ENCODE measurements around the gene ATP6V0A1. TPM values are rescaled to one million over a fixed set of nuclear protein-coding genes. Genes with fewer than 3 reads are reported as not detected.
A peak's percentile ranks its signal among the peaks of the same experiment; 100 is the strongest.

The ATP6V0A1 gene
- total RNA-seq (10 to 100 TPM; 16.1 to 74.8 (median 17.9) TPM), polyA plus RNA-seq (10 to 100 TPM; 10.7 to 16.8 TPM), total RNA-seq (18.4 reads per million, percentile 48 among the genes with 10 or more reads in this experiment)

DNA sequence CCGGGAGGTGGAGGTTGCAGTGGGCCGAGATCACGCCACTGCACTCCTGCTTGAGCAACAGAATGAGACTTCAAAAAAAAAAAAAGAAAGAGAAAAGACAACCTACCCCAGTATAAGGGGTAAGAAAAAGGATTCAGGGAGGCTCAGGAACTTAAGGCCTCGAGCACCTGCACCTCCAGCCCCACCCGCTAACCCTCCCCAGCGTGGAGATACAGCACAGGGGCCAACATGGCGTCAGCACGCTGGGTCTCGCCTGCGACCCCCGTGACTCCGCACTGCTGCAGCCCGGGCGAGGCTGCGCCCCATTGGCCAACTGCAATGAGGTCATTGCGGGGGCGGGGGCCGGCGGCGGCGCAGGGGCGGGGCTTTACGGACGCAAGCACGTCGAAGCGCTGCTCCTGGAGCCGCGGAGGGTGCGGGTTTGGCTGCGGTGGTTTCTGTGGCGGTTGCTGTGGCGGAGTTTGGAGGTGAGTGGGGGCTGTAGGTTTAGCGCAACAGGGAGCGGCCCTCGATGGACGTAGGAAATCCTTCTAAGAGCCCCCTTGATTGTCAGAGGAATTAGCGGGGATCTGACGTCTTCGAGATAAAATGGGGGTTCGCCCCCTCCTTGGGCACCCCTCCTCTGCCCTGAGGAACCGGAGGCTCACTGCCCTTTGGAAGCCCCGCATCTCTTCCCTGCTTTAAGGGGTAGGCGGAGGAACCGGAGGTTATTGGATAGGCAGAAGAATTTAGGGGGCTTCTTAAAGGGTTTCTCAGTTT, at the start of gene ATP6V0A1:
ATP6V0A1 (plus strand) TSS at position 382 of the 759 bp plus-strand sequence. CDS start 2,017 bp downstream, outside the sequence.
- intact Hi-C loops (cut with micrococcal nuclease): loop anchor here (1.0 to 5.0 kb wide), 7 partner anchors 20 to 276 kb away; partner anchors contain the start of genes STAT3 (in 2 of the 2), CAVIN1 (in 1 of the 2) and KCNH4 (in 1 of the 2)
- peak within 1 kb of the TSS; percentile 88 to 97 (median 92) for H3K4me3 Mint-ChIP-seq
- peak; percentile 72 to 91 (median 83) for DNase-seq
- H3K9me3 Mint-ChIP-seq: peaks cover 0 to 2% (median 0%) of the 10 kb centered on the region in 11 donors
- peak within 1 kb of the TSS; percentile 66 for H3K27ac ChIP-seq (ENCODE audit: low read depth, low read length)
- peak within 1 kb of the TSS; percentile 68 to 95 (median 92) for H3K27ac Mint-ChIP-seq
- peaks cover 0 to 14% (median 9%) of the 10 kb centered on the region in 5 donors for H3K36me3 Mint-ChIP-seq
- peak; percentile 93 for ATAC-seq
- H3K4me3 ChIP-seq (ENCODE audit: low read length): peak within 1 kb of the TSS; percentile 86
- H3K4me1 Mint-ChIP-seq: peaks cover 29 to 47% (median 40%) of the 10 kb centered on the region in 7 donors
- H3K27me3 Mint-ChIP-seq: peaks cover 0 to 27% (median 0%) of the 10 kb centered on the region in 5 donors
- H3K4me1 ChIP-seq (ENCODE audit: control insufficient read depth in 2 of 2, insufficient read depth in 2 of 2, low read length in 2 of 2): peaks cover 36 to 39% of the 10 kb centered on the region in 2 donors
- H3K27me3 ChIP-seq (ENCODE audit: control insufficient read depth in 2 of 2, insufficient read depth in 2 of 2, low read length in 2 of 2): no peaks in the 10 kb centered on the region
- no peaks in the 10 kb centered on the region for H3K36me3 ChIP-seq (ENCODE audit: control insufficient read depth in 2 of 3, insufficient read depth in 3 of 3, low read length in 3 of 3)
- H3K9me3 ChIP-seq (ENCODE audit: control insufficient read depth in 2 of 3, low read length in 3 of 3): no peaks in the 10 kb centered on the region
- CTCF ChIA-PET: no interaction called here
- POLR2A ChIA-PET: interaction anchor here (0.7 to 1.3 kb wide), 2 partner anchors 150 to 567 kb away, joined by 3 to 5 read pairs; no protein-coding TSS in a partner anchor

DNA sequence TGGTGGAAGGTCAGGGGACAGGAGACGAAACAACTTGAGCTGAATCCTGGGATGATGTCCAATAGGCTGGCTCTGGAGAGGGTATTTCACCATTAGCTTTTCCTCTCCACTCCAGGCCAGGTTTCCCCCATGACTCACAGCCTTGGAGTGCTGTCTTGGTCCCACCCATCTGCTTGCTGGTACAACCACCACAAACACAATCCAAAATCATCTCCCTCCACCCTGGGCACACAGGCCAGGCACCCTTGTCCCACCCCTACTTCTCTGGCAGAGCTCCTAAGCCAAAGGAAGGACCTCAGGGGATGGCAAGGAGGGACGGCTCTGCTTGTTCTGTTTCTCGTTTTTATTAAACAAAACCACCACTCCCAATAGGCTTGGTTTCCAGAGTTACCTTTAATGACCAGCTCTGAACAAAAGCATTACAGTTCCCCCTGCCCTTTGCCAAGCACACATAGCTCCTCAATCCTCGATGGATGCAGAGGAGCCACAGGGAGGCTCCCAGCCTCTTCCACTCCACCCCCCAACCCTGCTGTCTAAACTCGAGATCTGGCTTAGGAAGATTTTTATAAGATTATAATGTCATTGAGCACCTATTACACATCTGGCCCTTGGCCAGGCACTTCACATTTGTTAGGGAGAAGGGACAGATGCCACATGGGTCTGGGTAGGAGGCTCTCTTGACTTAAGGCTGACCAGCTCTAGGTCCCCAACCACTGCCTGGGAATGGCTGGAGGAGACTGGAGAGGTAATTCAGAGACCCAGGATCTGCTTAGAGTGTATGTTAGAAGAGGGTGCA, 49.0 kb upstream of the ATP6V0A1 start:
- Histone ChIP-seq H3K27me3 (ENCODE audit: control insufficient read depth in 2 of 2, insufficient read depth in 2 of 2, low read length in 2 of 2) (no peaks in the 10 kb centered on the region), H3K4me1 (ENCODE audit: control insufficient read depth in 2 of 2, insufficient read depth in 2 of 2, low read length in 2 of 2) (peaks cover 4 to 16% of the 10 kb centered on the region in 2 donors), H3K27ac (ENCODE audit: low read depth, low read length) (no peak overlapping the region), H3K4me3 (ENCODE audit: low read length) (no peak overlapping the region), H3K36me3 (ENCODE audit: control insufficient read depth in 2 of 3, insufficient read depth in 3 of 3, low read length in 3 of 3) (no peaks in the 10 kb centered on the region), H3K9me3 (ENCODE audit: control insufficient read depth in 2 of 3, low read length in 3 of 3) (no peaks in the 10 kb centered on the region)
- intact Hi-C loops (cut with micrococcal nuclease): loop anchor here (5.0 to 10.0 kb wide), 2 partner anchors 215 to 342 kb away; partner anchors contain the start of gene GHDC (in 1 of the 2)
- Mint-ChIP-seq H3K9me3 (no peaks in the 10 kb centered on the region), H3K36me3 (no peaks in the 10 kb centered on the region), H3K27ac (peak overlapping the region in 1 of 9 donors; percentile 33), H3K4me1 (peaks cover 11 to 30% (median 23%) of the 10 kb centered on the region in 7 donors), H3K4me3 (no peak overlapping the region), H3K27me3 (no peaks in the 10 kb centered on the region)
- DNase-seq (no peak), ATAC-seq (no peak)
- ChIA-PET CTCF (interaction anchor here (0.6 to 13.7 kb wide), 6 partner anchors 21 to 121 kb away, joined by 3 to 264 read pairs (median 4); no protein-coding TSS in a partner anchor), POLR2A (interaction anchor here (0.7 to 1.0 kb wide), 3 partner anchors 21 to 153 kb away, joined by 3 to 7 read pairs (median 4); partner anchors contain the start of gene STAT3)

DNA sequence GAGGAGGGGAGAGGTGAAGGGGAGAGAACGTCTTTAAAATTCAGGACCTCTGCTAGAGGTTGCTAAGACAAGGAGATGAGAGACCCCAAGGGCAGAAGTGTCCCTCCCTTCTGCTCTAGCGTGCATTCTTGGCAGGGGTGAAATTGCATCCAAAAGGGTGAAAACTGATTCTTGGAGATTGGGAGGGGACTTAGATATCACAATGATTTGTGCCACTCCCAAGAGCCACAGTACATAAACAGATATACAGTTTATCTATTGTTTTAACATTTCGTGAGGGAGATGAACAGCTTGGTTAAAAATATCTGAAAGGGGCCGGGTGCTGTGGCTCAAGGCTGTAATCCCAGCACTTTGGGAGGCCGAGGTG, 48.4 kb upstream of the ATP6V0A1 start:
- Mint-ChIP-seq H3K9me3 (no peaks in the 10 kb centered on the region), H3K27me3 (no peaks in the 10 kb centered on the region), H3K27ac (no peak overlapping the region), H3K4me1 (peaks cover 17 to 36% (median 29%) of the 10 kb centered on the region in 7 donors), H3K4me3 (peak overlapping the region in 1 of 10 donors; percentile 37), H3K36me3 (no peaks in the 10 kb centered on the region)
- H3K4me3 ChIP-seq (ENCODE audit: low read length): no peak overlapping the region
- no peak for DNase-seq
- no peak for ATAC-seq
- ChIA-PET CTCF (interaction anchor here (1.0 to 13.7 kb wide), 4 partner anchors 30 to 123 kb away, joined by 3 to 264 read pairs (median 4); no protein-coding TSS in a partner anchor), POLR2A (interaction anchor here (0.7 kb wide), 1 partner anchor 152 kb away, joined by 4 read pairs; no protein-coding TSS in a partner anchor)
- no peaks in the 10 kb centered on the region for H3K9me3 ChIP-seq (ENCODE audit: control insufficient read depth in 2 of 3, low read length in 3 of 3)
- peaks cover 7 to 21% of the 10 kb centered on the region in 2 donors for H3K4me1 ChIP-seq (ENCODE audit: control insufficient read depth in 2 of 2, insufficient read depth in 2 of 2, low read length in 2 of 2)
- H3K27ac ChIP-seq (ENCODE audit: low read depth, low read length): no peak overlapping the region
- intact Hi-C loops (cut with micrococcal nuclease): no loop called here
- no peaks in the 10 kb centered on the region for H3K27me3 ChIP-seq (ENCODE audit: control insufficient read depth in 2 of 2, insufficient read depth in 2 of 2, low read length in 2 of 2)
- H3K36me3 ChIP-seq (ENCODE audit: control insufficient read depth in 2 of 3, insufficient read depth in 3 of 3, low read length in 3 of 3): no peaks in the 10 kb centered on the region

DNA sequence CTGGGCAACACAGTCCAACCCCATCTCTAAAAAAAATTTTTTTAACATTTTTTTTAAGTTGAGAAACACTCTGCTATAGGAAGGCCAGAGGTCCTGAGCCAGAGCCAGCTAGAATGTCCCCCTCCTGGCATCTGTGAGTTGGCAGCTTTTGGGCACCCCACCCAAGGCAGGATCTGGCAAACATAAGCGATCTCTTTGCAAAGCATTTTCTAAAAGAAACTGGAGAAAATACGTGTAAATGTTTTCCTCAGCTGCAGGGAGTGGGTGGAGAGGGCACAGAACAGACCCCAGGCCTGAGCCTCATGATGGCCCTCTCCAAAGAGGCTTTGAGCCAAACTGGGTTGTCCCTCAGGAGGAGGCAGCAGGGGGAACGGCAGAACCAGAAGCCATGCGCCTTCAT, 47.3 kb upstream of the ATP6V0A1 start:
- intact Hi-C loops (cut with micrococcal nuclease): no loop called here
- CTCF ChIA-PET: interaction anchor here (0.6 to 13.7 kb wide), 5 partner anchors 53 to 122 kb away, joined by 3 to 264 read pairs (median 4); no protein-coding TSS in a partner anchor

DNA sequence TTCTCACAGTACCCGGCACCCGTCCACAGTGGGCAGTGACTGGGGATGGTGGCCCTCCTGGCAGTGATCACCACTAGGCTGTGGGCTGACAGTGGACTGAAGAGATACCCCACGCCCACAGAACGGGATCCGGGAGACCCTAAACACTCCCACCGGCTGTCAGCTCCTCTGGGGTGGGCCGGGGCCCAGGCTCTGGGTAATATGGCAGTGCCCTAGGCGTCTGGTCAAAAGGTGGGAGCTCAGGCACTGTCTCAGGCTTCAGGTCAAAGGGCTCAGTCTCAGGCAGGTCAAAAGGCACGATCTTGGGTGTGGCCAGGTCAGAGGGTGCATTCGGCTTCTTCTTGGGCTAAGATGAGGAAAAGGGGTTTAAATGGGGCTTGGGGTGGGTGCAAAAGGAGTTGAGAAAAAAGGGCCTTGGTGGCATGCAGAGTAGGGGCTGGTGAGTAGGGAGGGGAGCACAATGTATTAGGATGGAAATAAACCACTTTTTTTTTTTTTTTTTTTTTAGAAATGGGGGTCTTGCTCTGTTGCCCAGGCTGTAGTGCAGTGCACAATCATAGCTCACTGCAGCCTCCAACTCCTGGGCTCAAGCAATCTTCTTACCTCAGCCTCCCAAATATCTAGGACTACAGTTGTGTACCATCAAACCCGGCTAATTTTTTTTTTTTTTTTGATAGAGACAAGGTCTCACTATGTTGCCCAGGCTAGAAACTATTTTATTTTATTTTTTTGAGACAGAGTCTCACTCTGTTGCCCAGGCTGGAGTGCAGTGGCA, 46.6 kb upstream of the ATP6V0A1 start:
- POLR2A ChIA-PET: interaction anchor here (0.6 to 1.2 kb wide), 3 partner anchors 25 to 95 kb away, joined by 3 read pairs; no protein-coding TSS in a partner anchor
- no peak for ATAC-seq
- Histone ChIP-seq H3K9me3 (ENCODE audit: control insufficient read depth in 2 of 3, low read length in 3 of 3) (no peaks in the 10 kb centered on the region), H3K27me3 (ENCODE audit: control insufficient read depth in 2 of 2, insufficient read depth in 2 of 2, low read length in 2 of 2) (no peaks in the 10 kb centered on the region), H3K4me1 (ENCODE audit: control insufficient read depth in 2 of 2, insufficient read depth in 2 of 2, low read length in 2 of 2) (peaks cover 7 to 16% of the 10 kb centered on the region in 2 donors), H3K4me3 (ENCODE audit: low read length) (no peak overlapping the region), H3K36me3 (ENCODE audit: control insufficient read depth in 2 of 3, insufficient read depth in 3 of 3, low read length in 3 of 3) (no peaks in the 10 kb centered on the region), H3K27ac (ENCODE audit: low read depth, low read length) (no peak overlapping the region)
- H3K27me3 Mint-ChIP-seq: no peaks in the 10 kb centered on the region
- CTCF ChIA-PET: interaction anchor here (0.6 to 0.9 kb wide), 2 partner anchors 71 to 98 kb away, joined by 3 to 4 read pairs; no protein-coding TSS in a partner anchor
- no peak overlapping the region for H3K27ac Mint-ChIP-seq
- peaks cover 21 to 34% (median 29%) of the 10 kb centered on the region in 7 donors for H3K4me1 Mint-ChIP-seq
- intact Hi-C loops (cut with micrococcal nuclease): no loop called here
- no peak for DNase-seq
- no peaks in the 10 kb centered on the region for H3K9me3 Mint-ChIP-seq
- no peaks in the 10 kb centered on the region for H3K36me3 Mint-ChIP-seq
- no peak overlapping the region for H3K4me3 Mint-ChIP-seq

More for the DNA sequence above, 47.3 kb upstream of the ATP6V0A1 start:
- no peak for DNase-seq
- H3K9me3 Mint-ChIP-seq: no peaks in the 10 kb centered on the region
- Histone ChIP-seq H3K9me3 (ENCODE audit: control insufficient read depth in 2 of 3, low read length in 3 of 3) (no peaks in the 10 kb centered on the region), H3K4me1 (ENCODE audit: control insufficient read depth in 2 of 2, insufficient read depth in 2 of 2, low read length in 2 of 2) (peaks cover 7 to 18% of the 10 kb centered on the region in 2 donors), H3K4me3 (ENCODE audit: low read length) (no peak overlapping the region), H3K27ac (ENCODE audit: low read depth, low read length) (no peak overlapping the region), H3K27me3 (ENCODE audit: control insufficient read depth in 2 of 2, insufficient read depth in 2 of 2, low read length in 2 of 2) (no peaks in the 10 kb centered on the region), H3K36me3 (ENCODE audit: control insufficient read depth in 2 of 3, insufficient read depth in 3 of 3, low read length in 3 of 3) (no peaks in the 10 kb centered on the region)
- no peak overlapping the region for H3K4me3 Mint-ChIP-seq
- H3K36me3 Mint-ChIP-seq: no peaks in the 10 kb centered on the region
- peaks cover 22 to 41% (median 33%) of the 10 kb centered on the region in 7 donors for H3K4me1 Mint-ChIP-seq
- H3K27me3 Mint-ChIP-seq: no peaks in the 10 kb centered on the region
- ATAC-seq: no peak
- H3K27ac Mint-ChIP-seq: no peak overlapping the region
- POLR2A ChIA-PET: interaction anchor here (0.9 kb wide), 1 partner anchor 24 kb away, joined by 3 read pairs; no protein-coding TSS in a partner anchor

Data from naive thymus-derived CD4-positive, alpha-beta T cell (primary cell).